NB4 (cell line): Measurements from ENCODE around the gene GUCY1A1.

Experiments used
- DNase-seq: peaks from one replicate; pipeline ENCODE4 v3.0.0; 2010; ENCODE audit warnings: low read depth
- H3K4me3 ChIP-seq: one replicate; pipeline ENCODE4 v1.5.1; 2011; ENCODE audit warnings: mild to moderate bottlenecking, low read depth, low read length, moderate library complexity
- CTCF ChIP-seq: IDR thresholded peaks from one replicate; pipeline ENCODE4 v1.5.1; 2012; ENCODE audit warnings: low read depth, low read length
- MAX ChIP-seq: IDR thresholded peaks from 2 replicates; pipeline ENCODE4 v1.6.1; 2011; ENCODE audit warnings: low read depth, low read length
- MYC ChIP-seq: IDR thresholded peaks from 2 replicates; pipeline ENCODE4 v1.6.1; 2011; ENCODE audit warnings: low read depth, low read length
- POLR2A ChIP-seq: IDR thresholded peaks from 2 replicates; pipeline ENCODE4 v1.6.1; 2011; ENCODE audit warnings: mild to moderate bottlenecking; ENCODE audit not compliant: insufficient read length; ENCODE audit errors: extremely low read depth

GUCY1A1 gene

GRCh38 chr4:155722336-155722735, 55.7 kb downstream of the GUCY1A1 start:
- no peak for DNase-seq
- no peak overlapping the region for H3K4me3 ChIP-seq
- no peak for TF ChIP-seq POLR2A
- no peak for TF ChIP-seq CTCF
- no peak for TF ChIP-seq MYC
- TF ChIP-seq MAX = no peak

GRCh38 chr4:155722816-155723499, 56.3 kb downstream of the GUCY1A1 start:
- DNase-seq = no peak
- TF ChIP-seq MYC (no peak), CTCF (no peak), POLR2A (no peak), MAX (no peak)
- no peak overlapping the region for H3K4me3 ChIP-seq

GRCh38 chr4:155724731-155725130, 58.1 kb downstream of the GUCY1A1 start:
- TF ChIP-seq POLR2A = no peak
- no peak for TF ChIP-seq MYC
- TF ChIP-seq MAX = no peak
- no peak for DNase-seq
- H3K4me3 ChIP-seq = no peak overlapping the region

- no peak for DNase-seq
- no peak overlapping the region for H3K4me3 ChIP-seq
- TF ChIP-seq POLR2A (no peak), MYC (no peak), CTCF (no peak), MAX (no peak)
Observed at GRCh38 chr4:155734065-155734464, 67.4 kb downstream of the GUCY1A1 start.

- DNase-seq = no peak
- TF ChIP-seq MYC (no peak), MAX (no peak), CTCF (no peak), POLR2A (no peak)
Observed at GRCh38 chr4:155734951-155735350, 68.3 kb downstream of the GUCY1A1 start.

GRCh38 chr4:155735496-155735895, 68.8 kb downstream of the GUCY1A1 start:
- TF ChIP-seq MAX (no peak), POLR2A (no peak), CTCF (no peak), MYC (no peak)
- no peak for DNase-seq
- H3K4me3 ChIP-seq = no peak overlapping the region

More at GRCh38 chr4:155734951-155735350, 68.3 kb downstream of the GUCY1A1 start:
- H3K4me3 ChIP-seq = no peak overlapping the region
